Measurements from ENCODE around the gene CLEC16A.

GRCh38 chr16:10972108-10972818 lies 27.9 kb downstream of the CLEC16A start:
- TF ChIP-seq CTCF (IDR thresholded peaks at IDR 0.05; ENCODE audit: insufficient read depth, low read length) (no peak), POLR2AphosphoS5 (IDR thresholded peaks at IDR 0.05; ENCODE audit: low read depth) (no peak), REST (IDR thresholded peaks at IDR 0.05; ENCODE audit: insufficient replicate concordance, low read depth) (no peak), GABPA (IDR thresholded peaks at IDR 0.05; ENCODE audit: low read depth) (no peak)

Data from HL-60 (cell line).